Activated CD4-positive, alpha-beta T cell treated with anti-CD3 and anti-CD28 coated beads, Interleukin-2, Interleukin-4, amounts not matched to agents 100 ng/mL and 50 ng/mL, durations not matched to agents 16 hours and 8 hours (primary cell): ENCODE measurements around the gene SELENOI.

Source experiments
- DNase-seq: peaks from one replicate; pipeline ENCODE4 v3.0.0-alpha.2; 2020; ENCODE audit warnings: low spot score

Gene SELENOI

GRCh38 chr2:26412091-26412673 lies 66.2 kb downstream of the SELENOI start:
- DNase-seq, result peak; percentile 61

- DNase-seq, result no peak
Observed at GRCh38 chr2:26414311-26414710, 68.4 kb downstream of the SELENOI start.

GRCh38 chr2:26421961-26422360 lies 76.0 kb downstream of the SELENOI start:
- DNase-seq, result no peak

GRCh38 chr2:26422947-26423629 lies 77.1 kb downstream of the SELENOI start:
- DNase-seq, result no peak

- DNase-seq, result no peak
Observed at GRCh38 chr2:26423750-26424149, 77.8 kb downstream of the SELENOI start.

GRCh38 chr2:26424221-26424620 lies 78.3 kb downstream of the SELENOI start:
- no peak for DNase-seq

GRCh38 chr2:26428846-26429245 lies 82.9 kb downstream of the SELENOI start:
- DNase-seq, result no peak

GRCh38 chr2:26429779-26430578 lies 84.0 kb downstream of the SELENOI start:
- DNase-seq, result no peak

- DNase-seq, result no peak
Observed at GRCh38 chr2:26430826-26431225, 84.9 kb downstream of the SELENOI start.

- no peak for DNase-seq
Observed at GRCh38 chr2:26432363-26432762, 86.4 kb downstream of the SELENOI start.

GRCh38 chr2:26432859-26433258 lies 86.9 kb downstream of the SELENOI start:
- DNase-seq, result no peak

- DNase-seq, result no peak
Observed at GRCh38 chr2:26435106-26435505, 89.2 kb downstream of the SELENOI start.

- no peak for DNase-seq
Observed at GRCh38 chr2:26438526-26438925, 92.6 kb downstream of the SELENOI start.

GRCh38 chr2:26438926-26439325 lies 93.0 kb downstream of the SELENOI start:
- DNase-seq, result no peak

GRCh38 chr2:26442301-26442700 lies 96.4 kb downstream of the SELENOI start:
- no peak for DNase-seq

GRCh38 chr2:26442707-26443106 lies 96.8 kb downstream of the SELENOI start:
- no peak for DNase-seq

GRCh38 chr2:26444236-26444635 lies 98.3 kb downstream of the SELENOI start:
- no peak for DNase-seq
